GM23338 (cell line): ENCODE results near the gene CD6.

ENCODE experiments used
- CREB1 ChIP-seq: fragments of 250-450 bp; sonication (Bioruptor Pico); IDR thresholded peaks from 2 replicates; pipeline ENCODE4 v1.5.0; 2020; ENCODE audit warnings: low read depth, mild to moderate bottlenecking, moderate library complexity
- EZH2 ChIP-seq: fragments of 200-600 bp; sonication (generic); IDR thresholded peaks from one replicate; pipeline ENCODE4 v1.8.0; 2017; ENCODE audit warnings: antibody characterized with exemption, mild to moderate bottlenecking, low read depth; ENCODE audit not compliant: unreplicated experiment
- EZH2phosphoT487 ChIP-seq: fragments of 200-600 bp; sonication (generic); IDR thresholded peaks from one replicate; pipeline ENCODE4 v1.8.1; 2018; ENCODE audit warnings: antibody characterized with exemption; ENCODE audit not compliant: unreplicated experiment
- JUNB ChIP-seq: IDR thresholded peaks from one replicate; pipeline ENCODE4 v1.6.1; 2016; ENCODE audit warnings: antibody characterized with exemption; ENCODE audit not compliant: unreplicated experiment
- POLR2AphosphoS5 ChIP-seq: IDR thresholded peaks from 2 replicates; pipeline ENCODE4 v1.6.1; 2016; ENCODE audit warnings: antibody characterized with exemption, low read depth
- ZNF331 ChIP-seq: fragments of 250-450 bp; sonication (Bioruptor Pico); IDR thresholded peaks from 2 replicates; pipeline ENCODE4 v1.5.0; 2020; ENCODE audit warnings: low read depth, mild to moderate bottlenecking, moderate library complexity
- TF ChIP-seq, protein P1 (sequence below), 2 experiments: fragments of 200-600 bp in 1 of 2; sonication (generic) in 1 of 2; conservative IDR thresholded peaks; 2 replicates each; pipeline versions ENCODE4 v1.5.1 to v1.6.1; 2016 to 2017; ENCODE audit warnings: antibody characterized with exemption in 2 of 2, low read depth in 2 of 2, mild to moderate bottlenecking in 2 of 2, moderate library complexity in 1 of 2
- TF ChIP-seq, protein P2 (sequence below): IDR thresholded peaks from one replicate; pipeline ENCODE4 v1.6.1; 2018; ENCODE audit warnings: antibody characterized with exemption; ENCODE audit not compliant: unreplicated experiment

DNA sequence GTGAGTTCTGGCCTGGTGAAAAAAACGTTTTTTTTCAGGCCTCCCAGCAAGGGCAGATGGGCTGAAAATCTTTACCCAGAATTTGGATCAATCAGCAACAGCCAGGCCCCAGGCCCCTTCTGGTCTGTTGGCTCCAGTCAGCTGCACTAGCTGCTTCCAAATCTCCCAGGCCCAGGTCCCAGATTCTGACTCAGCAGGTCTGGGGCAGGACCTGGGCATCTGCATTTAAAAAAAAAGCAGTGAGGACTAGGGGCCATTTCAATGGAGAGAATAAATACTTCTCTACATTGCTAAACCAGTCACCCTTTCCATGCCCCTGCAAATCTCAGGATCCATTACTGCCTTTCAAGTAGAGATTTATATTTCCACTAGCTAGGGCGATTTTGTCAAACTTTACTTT, 23.8 kb upstream of the CD6 start:
- TF ChIP-seq EZH2 (no peak), CREB1 (CRISPR knock-in tag) (no peak), POLR2AphosphoS5 (no peak), JUNB (no peak), EZH2phosphoT487 (no peak), ZNF331 (CRISPR knock-in tag) (no peak)
- TF ChIP-seq, protein P1, sequence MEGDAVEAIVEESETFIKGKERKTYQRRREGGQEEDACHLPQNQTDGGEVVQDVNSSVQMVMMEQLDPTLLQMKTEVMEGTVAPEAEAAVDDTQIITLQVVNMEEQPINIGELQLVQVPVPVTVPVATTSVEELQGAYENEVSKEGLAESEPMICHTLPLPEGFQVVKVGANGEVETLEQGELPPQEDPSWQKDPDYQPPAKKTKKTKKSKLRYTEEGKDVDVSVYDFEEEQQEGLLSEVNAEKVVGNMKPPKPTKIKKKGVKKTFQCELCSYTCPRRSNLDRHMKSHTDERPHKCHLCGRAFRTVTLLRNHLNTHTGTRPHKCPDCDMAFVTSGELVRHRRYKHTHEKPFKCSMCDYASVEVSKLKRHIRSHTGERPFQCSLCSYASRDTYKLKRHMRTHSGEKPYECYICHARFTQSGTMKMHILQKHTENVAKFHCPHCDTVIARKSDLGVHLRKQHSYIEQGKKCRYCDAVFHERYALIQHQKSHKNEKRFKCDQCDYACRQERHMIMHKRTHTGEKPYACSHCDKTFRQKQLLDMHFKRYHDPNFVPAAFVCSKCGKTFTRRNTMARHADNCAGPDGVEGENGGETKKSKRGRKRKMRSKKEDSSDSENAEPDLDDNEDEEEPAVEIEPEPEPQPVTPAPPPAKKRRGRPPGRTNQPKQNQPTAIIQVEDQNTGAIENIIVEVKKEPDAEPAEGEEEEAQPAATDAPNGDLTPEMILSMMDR (conservative IDR thresholded peaks at IDR 0.05; ENCODE audit: low read depth in 2 of 2), result no peak
- TF ChIP-seq, protein P2, sequence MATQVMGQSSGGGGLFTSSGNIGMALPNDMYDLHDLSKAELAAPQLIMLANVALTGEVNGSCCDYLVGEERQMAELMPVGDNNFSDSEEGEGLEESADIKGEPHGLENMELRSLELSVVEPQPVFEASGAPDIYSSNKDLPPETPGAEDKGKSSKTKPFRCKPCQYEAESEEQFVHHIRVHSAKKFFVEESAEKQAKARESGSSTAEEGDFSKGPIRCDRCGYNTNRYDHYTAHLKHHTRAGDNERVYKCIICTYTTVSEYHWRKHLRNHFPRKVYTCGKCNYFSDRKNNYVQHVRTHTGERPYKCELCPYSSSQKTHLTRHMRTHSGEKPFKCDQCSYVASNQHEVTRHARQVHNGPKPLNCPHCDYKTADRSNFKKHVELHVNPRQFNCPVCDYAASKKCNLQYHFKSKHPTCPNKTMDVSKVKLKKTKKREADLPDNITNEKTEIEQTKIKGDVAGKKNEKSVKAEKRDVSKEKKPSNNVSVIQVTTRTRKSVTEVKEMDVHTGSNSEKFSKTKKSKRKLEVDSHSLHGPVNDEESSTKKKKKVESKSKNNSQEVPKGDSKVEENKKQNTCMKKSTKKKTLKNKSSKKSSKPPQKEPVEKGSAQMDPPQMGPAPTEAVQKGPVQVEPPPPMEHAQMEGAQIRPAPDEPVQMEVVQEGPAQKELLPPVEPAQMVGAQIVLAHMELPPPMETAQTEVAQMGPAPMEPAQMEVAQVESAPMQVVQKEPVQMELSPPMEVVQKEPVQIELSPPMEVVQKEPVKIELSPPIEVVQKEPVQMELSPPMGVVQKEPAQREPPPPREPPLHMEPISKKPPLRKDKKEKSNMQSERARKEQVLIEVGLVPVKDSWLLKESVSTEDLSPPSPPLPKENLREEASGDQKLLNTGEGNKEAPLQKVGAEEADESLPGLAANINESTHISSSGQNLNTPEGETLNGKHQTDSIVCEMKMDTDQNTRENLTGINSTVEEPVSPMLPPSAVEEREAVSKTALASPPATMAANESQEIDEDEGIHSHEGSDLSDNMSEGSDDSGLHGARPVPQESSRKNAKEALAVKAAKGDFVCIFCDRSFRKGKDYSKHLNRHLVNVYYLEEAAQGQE, result no peak
